HG03196 (cell line): ENCODE results near the gene TSPAN18.

Experiments
- ATAC-seq: cut with Tn5 transposase; IDR thresholded peaks from one replicate; pipeline ENCODE4 v1.9.1; 2021; ENCODE audit not compliant: unreplicated experiment

The TSPAN18 gene

GRCh38 chr11:44840085-44840478 is 113.3 kb downstream of the TSPAN18 start:
- ATAC-seq, result no peak

- ATAC-seq, result no peak
Observed at GRCh38 chr11:44840521-44841251, 113.9 kb downstream of the TSPAN18 start.

- no peak for ATAC-seq
Observed at GRCh38 chr11:44842220-44842619, 115.5 kb downstream of the TSPAN18 start.

- no peak for ATAC-seq
Observed at GRCh38 chr11:44846852-44847251, 120.1 kb downstream of the TSPAN18 start.

GRCh38 chr11:44847316-44847715 is 120.6 kb downstream of the TSPAN18 start:
- no peak for ATAC-seq

- no peak for ATAC-seq
Observed at GRCh38 chr11:44848203-44848962, 121.6 kb downstream of the TSPAN18 start.

GRCh38 chr11:44848963-44849350 is 122.2 kb downstream of the TSPAN18 start:
- ATAC-seq, result no peak

GRCh38 chr11:44849424-44849823 is 122.7 kb downstream of the TSPAN18 start:
- ATAC-seq, result no peak

- ATAC-seq, result no peak
Observed at GRCh38 chr11:44849922-44850321, 123.2 kb downstream of the TSPAN18 start.

GRCh38 chr11:44851496-44851895 is 124.7 kb downstream of the TSPAN18 start:
- no peak for ATAC-seq

GRCh38 chr11:44852159-44852747 is 125.5 kb downstream of the TSPAN18 start:
- no peak for ATAC-seq

GRCh38 chr11:44852952-44853351 is 126.2 kb downstream of the TSPAN18 start:
- ATAC-seq, result no peak

GRCh38 chr11:44853666-44854065 is 126.9 kb downstream of the TSPAN18 start:
- no peak for ATAC-seq

- ATAC-seq, result no peak
Observed at GRCh38 chr11:44854086-44854485, 127.3 kb downstream of the TSPAN18 start.

GRCh38 chr11:44854741-44855492 is 128.2 kb downstream of the TSPAN18 start:
- ATAC-seq, result no peak

GRCh38 chr11:44855493-44855849 is 128.7 kb downstream of the TSPAN18 start:
- no peak for ATAC-seq

- ATAC-seq, result no peak
Observed at GRCh38 chr11:44857490-44858090, 130.8 kb downstream of the TSPAN18 start.

GRCh38 chr11:44858796-44859527 is 132.2 kb downstream of the TSPAN18 start:
- no peak for ATAC-seq

- ATAC-seq, result no peak
Observed at GRCh38 chr11:44859528-44859925, 132.8 kb downstream of the TSPAN18 start.

GRCh38 chr11:44860346-44860745 is 133.6 kb downstream of the TSPAN18 start:
- ATAC-seq, result no peak
